Dendritic cell treated with granulocyte-macrophage colony-stimulating factor and Interleukin-4, amounts not matched to agents 40 ng/mL and 50 ng/mL, for 4 days (primary cell): Measurements from ENCODE around the gene SDR42E1.

Source experiments
- H3K27ac Mint-ChIP-seq: one replicate; pipeline ENCODE4 v1.8.0; 2022; ENCODE audit warnings: mild to moderate bottlenecking, mixed read lengths
- H3K27me3 Mint-ChIP-seq: one replicate; pipeline ENCODE4 v1.8.0; 2022; ENCODE audit warnings: mild to moderate bottlenecking, mixed read lengths
- H3K36me3 Mint-ChIP-seq: one replicate; pipeline ENCODE4 v1.8.0; 2022; ENCODE audit warnings: low read depth, mixed read lengths
- H3K4me1 Mint-ChIP-seq: one replicate; pipeline ENCODE4 v1.8.0; 2022; ENCODE audit warnings: low read depth, mixed read lengths
- H3K4me3 Mint-ChIP-seq: one replicate; pipeline ENCODE4 v1.8.0; 2022; ENCODE audit warnings: mild to moderate bottlenecking, moderate library complexity, mixed read lengths
- H3K9me3 Mint-ChIP-seq: one replicate; pipeline ENCODE4 v1.8.0; 2022; ENCODE audit warnings: mixed read lengths
- intact Hi-C: fragments of 100-400 bp; cut with micrococcal nuclease; formaldehyde crosslinking; loops from one replicate; pipeline ENCODE4 v1.15.0; 2022

Gene SDR42E1

GRCh38 chr16:82045465-82045864, 34.2 kb upstream of the SDR42E1 start:
- Mint-ChIP-seq H3K27me3 (peaks cover 8% of the 10 kb centered on the region), H3K9me3 (no peaks in the 10 kb centered on the region), H3K4me1 (no peaks in the 10 kb centered on the region), H3K36me3 (no peaks in the 10 kb centered on the region), H3K27ac (no peak overlapping the region), H3K4me3 (no peak overlapping the region)
- intact Hi-C loops: no loop called here

DNA sequence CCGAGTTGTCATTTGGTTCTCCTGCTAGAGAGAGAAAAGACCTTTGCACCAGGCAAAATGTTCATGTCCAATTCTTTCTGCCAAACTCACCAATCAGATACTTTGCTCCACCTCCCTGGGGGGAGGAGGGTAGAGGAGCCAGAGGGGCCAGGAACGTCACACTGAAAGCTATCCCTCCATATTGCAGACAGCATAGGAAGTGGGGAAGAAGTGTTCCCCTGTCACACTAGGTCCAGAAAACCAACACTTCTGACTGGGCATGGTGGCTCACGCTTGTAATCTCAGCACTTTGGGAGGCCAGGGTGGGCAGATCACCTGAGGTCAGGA, 33.3 kb upstream of the SDR42E1 start:
- peaks cover 7% of the 10 kb centered on the region for H3K27me3 Mint-ChIP-seq
- no peaks in the 10 kb centered on the region for H3K36me3 Mint-ChIP-seq
- intact Hi-C loops: no loop called here
- no peak overlapping the region for H3K4me3 Mint-ChIP-seq
- H3K4me1 Mint-ChIP-seq: no peaks in the 10 kb centered on the region
- H3K9me3 Mint-ChIP-seq: no peaks in the 10 kb centered on the region
- H3K27ac Mint-ChIP-seq: no peak overlapping the region

DNA sequence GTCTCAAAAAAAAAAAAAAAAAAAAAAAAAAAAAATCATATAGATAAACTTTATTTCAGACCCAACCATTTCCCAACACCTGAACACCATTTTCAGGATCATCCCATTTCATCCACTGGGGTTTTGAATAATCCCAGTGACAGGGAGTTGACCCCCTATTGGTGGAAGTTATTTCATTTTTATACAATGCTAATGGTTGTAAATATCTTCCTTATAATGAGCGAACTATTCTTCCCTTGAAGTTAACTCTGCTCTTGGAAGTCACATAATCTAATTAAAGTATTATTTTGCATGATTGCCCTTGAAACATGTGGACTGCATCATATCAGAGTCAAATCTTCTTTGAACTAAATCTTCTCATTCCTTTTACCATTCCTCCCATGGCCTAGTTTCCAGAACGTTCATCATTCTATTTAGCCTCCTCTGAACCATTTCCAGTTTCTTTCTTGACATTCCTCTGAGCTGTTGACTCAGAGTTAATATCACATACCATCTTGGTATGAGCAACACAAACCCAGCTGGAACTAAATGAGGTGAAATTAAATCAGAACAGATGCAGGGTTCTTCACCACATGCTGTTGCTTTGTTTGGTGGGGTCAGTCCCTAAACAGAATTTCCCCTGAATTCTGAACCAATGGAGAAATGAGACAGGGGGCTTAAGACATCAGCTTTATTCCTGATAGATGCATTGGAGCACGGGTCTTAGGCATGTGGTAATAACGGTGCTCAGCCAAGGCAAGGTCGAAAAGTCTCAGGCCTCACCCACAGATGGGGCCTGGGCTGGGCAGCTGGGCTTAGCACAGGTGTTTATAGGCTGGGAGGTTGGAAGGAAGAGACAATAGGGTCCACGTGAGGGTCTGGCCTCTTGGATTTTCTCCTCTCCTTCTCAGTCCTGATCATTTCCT, 32.7 kb upstream of the SDR42E1 start:
- Mint-ChIP-seq H3K27ac (no peak overlapping the region), H3K4me1 (no peaks in the 10 kb centered on the region), H3K27me3 (peaks cover 8% of the 10 kb centered on the region), H3K4me3 (no peak overlapping the region), H3K36me3 (no peaks in the 10 kb centered on the region), H3K9me3 (no peaks in the 10 kb centered on the region)
- intact Hi-C loops: no loop called here

DNA sequence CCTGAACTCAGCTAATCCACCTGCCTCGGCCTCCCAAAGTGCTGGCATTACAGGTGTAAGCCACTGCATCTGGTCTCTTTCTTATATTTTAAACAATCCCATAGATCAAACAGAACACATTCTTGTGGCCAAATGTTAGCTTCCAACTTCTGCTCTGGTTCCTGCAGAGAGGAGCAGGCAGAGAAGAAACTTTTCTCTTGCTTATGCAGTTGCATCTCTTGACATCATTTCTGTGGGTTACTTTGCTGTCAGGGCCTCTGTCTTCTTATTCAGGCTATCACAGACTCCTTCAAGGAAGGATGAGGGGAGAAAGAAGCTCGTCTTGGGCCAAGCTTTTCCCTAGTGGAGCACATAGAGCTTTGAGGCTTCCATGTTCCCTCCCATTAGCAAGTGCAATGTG, 31.6 kb upstream of the SDR42E1 start:
- no peak overlapping the region for H3K4me3 Mint-ChIP-seq
- no peak overlapping the region for H3K27ac Mint-ChIP-seq
- peaks cover 8% of the 10 kb centered on the region for H3K27me3 Mint-ChIP-seq
- no peaks in the 10 kb centered on the region for H3K4me1 Mint-ChIP-seq
- no peaks in the 10 kb centered on the region for H3K9me3 Mint-ChIP-seq
- intact Hi-C loops: no loop called here
- no peaks in the 10 kb centered on the region for H3K36me3 Mint-ChIP-seq

GRCh38 chr16:82042144-82042543, 30.9 kb upstream of the SDR42E1 start:
- peaks cover 7% of the 10 kb centered on the region for H3K27me3 Mint-ChIP-seq
- H3K4me1 Mint-ChIP-seq: no peaks in the 10 kb centered on the region
- no peak overlapping the region for H3K4me3 Mint-ChIP-seq
- no peaks in the 10 kb centered on the region for H3K9me3 Mint-ChIP-seq
- no peaks in the 10 kb centered on the region for H3K36me3 Mint-ChIP-seq
- intact Hi-C loops: no loop called here
- no peak overlapping the region for H3K27ac Mint-ChIP-seq

GRCh38 chr16:82041542-82041941, 30.3 kb upstream of the SDR42E1 start:
- Mint-ChIP-seq H3K4me3 (no peak overlapping the region), H3K36me3 (no peaks in the 10 kb centered on the region), H3K4me1 (no peaks in the 10 kb centered on the region), H3K9me3 (no peaks in the 10 kb centered on the region), H3K27ac (no peak overlapping the region), H3K27me3 (peaks cover 6% of the 10 kb centered on the region)
- intact Hi-C loops: no loop called here

- no peaks in the 10 kb centered on the region for H3K4me1 Mint-ChIP-seq
Measured at GRCh38 chr16:82040296-82040695, 29.0 kb upstream of the SDR42E1 start.

DNA sequence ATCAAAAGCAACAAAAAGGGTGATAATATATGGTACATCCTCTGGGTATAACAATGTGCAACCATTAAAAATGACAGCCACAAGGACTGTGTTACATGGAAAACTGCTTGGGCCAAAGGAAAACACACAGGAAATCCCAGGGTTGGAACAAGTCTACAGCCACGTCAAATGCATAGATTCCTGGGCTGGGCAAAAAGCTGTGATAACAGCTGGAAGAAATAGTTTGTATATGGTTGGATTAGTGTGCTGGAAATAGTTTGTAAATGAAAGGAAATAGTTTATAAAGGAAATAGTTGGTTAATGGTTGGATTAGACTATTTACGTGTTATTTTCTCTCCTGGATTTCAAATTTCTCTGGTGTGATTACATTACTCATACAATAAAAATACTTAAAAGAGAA, 26.4 kb upstream of the SDR42E1 start:
- no peaks in the 10 kb centered on the region for H3K36me3 Mint-ChIP-seq
- intact Hi-C loops: no loop called here
- peaks cover 20% of the 10 kb centered on the region for H3K27me3 Mint-ChIP-seq
- no peak overlapping the region for H3K27ac Mint-ChIP-seq
- no peaks in the 10 kb centered on the region for H3K9me3 Mint-ChIP-seq
- H3K4me1 Mint-ChIP-seq: no peaks in the 10 kb centered on the region
- H3K4me3 Mint-ChIP-seq: no peak overlapping the region

More at GRCh38 chr16:82040296-82040695, 29.0 kb upstream of the SDR42E1 start:
- intact Hi-C loops: no loop called here
- Mint-ChIP-seq H3K27me3 (peaks cover 10% of the 10 kb centered on the region), H3K4me3 (no peak overlapping the region), H3K9me3 (no peaks in the 10 kb centered on the region), H3K27ac (no peak overlapping the region), H3K36me3 (no peaks in the 10 kb centered on the region)

DNA sequence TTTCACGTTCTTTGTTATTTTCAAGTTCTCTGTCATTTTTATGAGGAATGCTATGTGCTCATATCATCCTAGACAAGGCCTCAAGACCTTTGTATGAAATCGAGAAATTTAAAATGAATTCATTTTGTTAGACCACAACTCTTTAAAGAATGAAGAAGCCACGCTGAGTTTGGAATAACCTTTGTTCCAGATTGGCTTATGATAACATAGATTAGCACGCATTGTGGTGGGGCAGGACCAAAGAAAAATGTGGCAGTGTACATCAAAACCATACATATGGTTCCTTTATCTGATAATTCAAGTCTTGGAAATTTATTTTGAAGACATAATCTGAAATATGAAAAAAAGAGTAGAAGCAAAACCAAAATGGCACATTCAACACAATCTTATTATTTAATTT, 26.0 kb upstream of the SDR42E1 start:
- intact Hi-C loops: no loop called here
- H3K9me3 Mint-ChIP-seq: no peaks in the 10 kb centered on the region
- no peak overlapping the region for H3K4me3 Mint-ChIP-seq
- peaks cover 20% of the 10 kb centered on the region for H3K27me3 Mint-ChIP-seq
- H3K36me3 Mint-ChIP-seq: no peaks in the 10 kb centered on the region
- H3K27ac Mint-ChIP-seq: no peak overlapping the region
- no peaks in the 10 kb centered on the region for H3K4me1 Mint-ChIP-seq

GRCh38 chr16:82034981-82035612, 23.8 kb upstream of the SDR42E1 start, which contains the start of gene HSD17B2:
TSS of gene HSD17B2 (plus strand) at chr16:82035253. CDS start at chr16:82035425, 172 bp downstream.
- no peaks in the 10 kb centered on the region for H3K4me1 Mint-ChIP-seq
- no peak within 1 kb of the TSS for H3K27ac Mint-ChIP-seq
- no peak within 1 kb of the TSS for H3K4me3 Mint-ChIP-seq
- H3K27me3 Mint-ChIP-seq: peaks cover 20% of the 10 kb centered on the region
- intact Hi-C loops: loop anchor here (5.0 kb wide), 1 partner anchor 422 kb away; no protein-coding TSS in a partner anchor
- no peaks in the 10 kb centered on the region for H3K9me3 Mint-ChIP-seq
- no peaks in the 10 kb centered on the region for H3K36me3 Mint-ChIP-seq

- H3K9me3 Mint-ChIP-seq: no peaks in the 10 kb centered on the region
- no peak overlapping the region for H3K27ac Mint-ChIP-seq
- no peaks in the 10 kb centered on the region for H3K36me3 Mint-ChIP-seq
- no peak overlapping the region for H3K4me3 Mint-ChIP-seq
- intact Hi-C loops: loop anchor here (5.0 kb wide), 1 partner anchor 424 kb away; no protein-coding TSS in a partner anchor
- no peaks in the 10 kb centered on the region for H3K4me1 Mint-ChIP-seq
- H3K27me3 Mint-ChIP-seq: peaks cover 17% of the 10 kb centered on the region
Measured at GRCh38 chr16:82033683-82034300, 22.5 kb upstream of the SDR42E1 start.

GRCh38 chr16:82033006-82033405, 21.7 kb upstream of the SDR42E1 start:
- H3K4me3 Mint-ChIP-seq: no peak overlapping the region
- H3K9me3 Mint-ChIP-seq: no peaks in the 10 kb centered on the region
- no peaks in the 10 kb centered on the region for H3K36me3 Mint-ChIP-seq
- peaks cover 14% of the 10 kb centered on the region for H3K27me3 Mint-ChIP-seq
- intact Hi-C loops: loop anchor here (5.0 kb wide), 1 partner anchor 424 kb away; no protein-coding TSS in a partner anchor
- no peaks in the 10 kb centered on the region for H3K4me1 Mint-ChIP-seq
- no peak overlapping the region for H3K27ac Mint-ChIP-seq

DNA sequence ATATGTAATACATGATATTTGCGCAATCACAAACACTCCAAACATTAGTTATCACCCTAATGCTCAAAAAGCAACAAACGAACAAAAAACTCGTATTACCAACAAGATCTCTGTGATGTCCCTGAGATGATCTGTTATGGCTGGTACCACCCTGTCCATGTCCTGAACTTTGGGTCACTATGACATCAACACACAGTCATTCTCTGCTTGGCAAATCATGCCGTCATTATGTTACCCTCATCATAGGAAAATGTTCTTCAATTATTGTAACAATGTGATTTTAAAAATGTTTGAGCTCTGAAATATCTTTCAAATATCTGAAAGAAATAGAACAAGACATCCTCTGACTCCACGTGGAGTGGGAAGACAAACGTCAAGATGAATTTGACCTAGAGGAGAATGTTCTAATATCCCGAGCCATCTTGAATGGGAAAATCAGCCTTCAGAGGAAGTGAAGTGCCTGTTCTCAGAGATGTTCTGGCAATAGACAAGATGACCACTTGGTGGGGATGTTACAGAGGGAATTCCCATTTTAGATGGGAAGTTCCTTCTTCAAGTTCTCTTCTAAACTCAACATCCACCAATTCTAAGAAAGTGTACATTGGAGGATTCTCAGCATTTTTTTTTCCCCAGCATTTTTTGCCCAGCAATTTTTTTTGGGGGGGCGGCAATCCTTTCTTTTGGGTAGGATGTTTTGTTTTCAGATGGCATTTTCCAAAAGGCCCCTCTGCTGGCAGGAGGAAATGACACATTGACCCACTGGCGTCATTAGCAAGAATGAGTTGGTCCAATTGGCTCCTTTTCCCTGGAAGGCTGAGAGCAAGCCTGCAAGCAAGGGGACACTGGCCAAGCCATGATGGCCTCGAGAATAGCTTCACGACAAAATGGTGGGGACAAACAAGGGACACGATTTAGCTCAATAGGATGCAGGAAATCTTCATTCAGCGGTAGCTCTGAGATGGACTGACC, 20.1 kb upstream of the SDR42E1 start:
- Mint-ChIP-seq H3K27ac (no peak overlapping the region), H3K4me1 (no peaks in the 10 kb centered on the region), H3K36me3 (no peaks in the 10 kb centered on the region), H3K9me3 (no peaks in the 10 kb centered on the region), H3K27me3 (peaks cover 14% of the 10 kb centered on the region), H3K4me3 (no peak overlapping the region)
- intact Hi-C loops: loop anchor here (1.0 to 5.0 kb wide), 2 partner anchors 199 to 426 kb away; no protein-coding TSS in a partner anchor
